ENCODE measurements around the gene SNED1. TPM values are rescaled to one million over a fixed set of nuclear protein-coding genes. Genes with fewer than 3 reads are reported as not detected.

Gene SNED1
- total RNA-seq, 4 donors from 2014 or later = 18.5 to 87.1 (median 21.9) TPM

DNA sequence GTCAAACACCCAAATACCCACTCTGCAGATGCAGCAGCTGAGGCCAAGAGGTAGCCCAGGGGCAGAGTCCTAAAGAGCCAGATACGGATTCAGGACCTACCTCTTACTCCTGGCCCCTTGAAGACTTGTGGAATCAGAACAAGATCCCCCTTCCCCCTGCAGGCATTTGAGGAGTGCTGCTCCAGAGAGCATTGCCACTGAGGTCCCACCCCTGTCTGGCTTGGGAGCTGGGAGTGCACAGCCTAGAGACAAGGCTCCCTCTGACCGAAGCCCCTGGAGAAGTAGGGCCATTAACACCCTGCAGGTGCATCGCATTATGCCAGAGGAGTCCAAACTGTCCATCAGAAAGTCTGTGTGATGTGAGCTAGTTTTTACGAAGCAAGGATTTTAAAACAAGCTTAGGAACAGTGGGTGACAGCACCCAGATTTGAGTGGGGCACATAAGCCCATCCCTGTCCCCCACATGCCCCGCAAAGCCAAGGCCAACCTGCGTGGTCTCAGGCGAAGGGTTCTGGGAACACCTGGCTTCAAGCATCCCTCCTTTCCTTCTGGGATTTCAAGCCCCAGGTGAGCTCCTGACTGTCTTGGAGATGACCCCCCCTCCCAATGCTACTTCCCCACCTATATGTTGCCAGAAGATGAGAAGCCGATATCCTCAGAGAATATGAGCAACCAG lies 55.3 kb downstream of the SNED1 start:
- TF ChIP-seq CTCF (IDR thresholded peaks at IDR 0.05) (no peak), POLR2A (IDR thresholded peaks at IDR 0.05) (no peak)
- no peak for DNase-seq
- H3K4me1 ChIP-seq = no peaks in the 10 kb centered on the region
- H3K27me3 ChIP-seq = no peaks in the 10 kb centered on the region
- H3K4me3 ChIP-seq = no peak overlapping the region
- H3K36me3 ChIP-seq = no peaks in the 10 kb centered on the region
- H3K9me3 ChIP-seq = no peaks in the 10 kb centered on the region
- H3K27ac ChIP-seq = no peak overlapping the region
- intact Hi-C loops (cut with DNase I; ENCODE audit: low total_unique reads) = no loop called here

DNA sequence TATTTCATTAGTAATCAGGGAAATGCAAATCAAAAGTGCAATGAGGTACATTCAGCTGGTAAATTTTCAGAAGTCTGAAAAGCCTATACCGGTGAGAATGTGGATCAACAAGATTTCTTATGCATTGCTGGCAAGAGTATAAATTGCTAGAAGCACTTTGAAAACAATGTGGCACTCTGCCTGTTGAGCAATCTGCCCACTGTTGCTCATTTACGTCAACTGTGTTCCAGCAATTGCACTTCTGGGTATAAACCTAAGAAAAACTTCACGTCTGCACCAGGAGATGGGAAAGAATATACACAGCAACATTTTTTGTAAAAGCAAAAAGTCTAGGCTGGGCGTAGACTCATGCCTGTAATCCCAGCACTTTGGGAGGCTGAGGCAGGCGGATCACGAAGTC lies 62.9 kb downstream of the SNED1 start:
- intact Hi-C loops (cut with DNase I; ENCODE audit: low total_unique reads) = no loop called here
- Histone ChIP-seq H3K27me3 (no peaks in the 10 kb centered on the region), H3K36me3 (no peaks in the 10 kb centered on the region), H3K4me1 (no peaks in the 10 kb centered on the region), H3K4me3 (no peak overlapping the region), H3K9me3 (no peaks in the 10 kb centered on the region), H3K27ac (no peak overlapping the region)
- TF ChIP-seq CTCF (IDR thresholded peaks at IDR 0.05) (no peak), POLR2A (IDR thresholded peaks at IDR 0.05) (no peak)
- DNase-seq = no peak

DNA sequence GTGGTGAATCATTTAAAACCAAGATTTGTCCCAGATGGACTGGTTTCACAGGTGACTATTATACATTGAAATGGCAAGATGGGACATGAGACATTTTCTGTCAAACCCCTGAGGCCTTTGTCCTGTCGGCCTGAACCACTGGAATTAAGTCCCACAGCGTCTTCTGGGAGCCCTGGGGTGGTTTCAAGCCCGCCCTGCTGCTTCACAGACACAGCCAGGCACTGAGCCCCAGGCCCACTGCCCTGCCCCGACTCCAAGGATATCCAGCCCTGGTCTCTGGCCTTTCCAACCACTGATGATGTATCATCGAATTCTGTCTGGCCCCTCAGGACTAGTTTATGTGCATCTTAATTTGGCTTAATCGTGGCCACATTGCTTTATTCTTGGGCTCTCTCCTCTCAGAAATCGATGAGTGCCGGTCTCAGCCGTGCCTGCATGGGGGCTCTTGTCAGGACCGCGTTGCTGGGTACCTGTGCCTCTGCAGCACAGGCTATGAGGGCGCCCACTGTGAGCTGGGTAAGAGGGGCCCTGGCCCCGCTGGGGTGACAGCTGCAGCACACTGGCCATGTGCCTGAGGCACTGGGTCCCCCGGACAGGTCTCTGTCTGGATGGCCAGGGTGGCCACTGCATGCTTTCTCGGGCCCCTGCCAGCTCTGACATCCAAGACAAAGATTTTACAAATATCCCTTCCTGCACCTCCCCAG lies 64.1 kb downstream of the SNED1 start:
- Histone ChIP-seq H3K9me3 (no peaks in the 10 kb centered on the region), H3K27me3 (no peaks in the 10 kb centered on the region), H3K36me3 (no peaks in the 10 kb centered on the region), H3K4me3 (no peak overlapping the region), H3K4me1 (no peaks in the 10 kb centered on the region), H3K27ac (no peak overlapping the region)
- DNase-seq = no peak
- TF ChIP-seq CTCF (IDR thresholded peaks at IDR 0.05) (no peak), POLR2A (IDR thresholded peaks at IDR 0.05) (no peak)
- intact Hi-C loops (cut with DNase I; ENCODE audit: low total_unique reads) = no loop called here

DNA sequence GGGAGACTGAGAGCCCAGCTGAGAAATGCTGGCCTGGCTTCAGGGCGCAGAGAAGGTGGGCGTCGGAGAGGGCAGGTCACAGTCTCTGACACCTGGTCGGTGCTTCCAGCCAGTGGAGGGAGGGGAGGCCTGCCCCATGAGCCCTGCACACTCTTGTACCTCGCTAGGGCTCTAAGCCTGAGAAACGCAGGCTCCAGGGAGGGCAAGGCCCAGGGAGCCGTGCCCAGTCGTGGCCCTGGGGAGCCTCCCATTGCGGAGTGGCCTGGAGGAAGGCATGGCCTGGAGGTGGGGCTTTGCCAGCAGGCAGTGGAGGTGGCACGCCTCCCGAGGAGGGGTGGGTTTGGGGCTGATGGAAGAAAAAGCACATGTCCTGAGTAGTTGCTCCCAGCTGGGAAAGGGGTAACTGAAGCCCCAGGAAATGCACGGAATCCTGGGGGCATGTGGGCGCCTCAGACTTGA lies 64.7 kb downstream of the SNED1 start:
- H3K4me1 ChIP-seq = no peaks in the 10 kb centered on the region
- H3K4me3 ChIP-seq = no peak overlapping the region
- no peaks in the 10 kb centered on the region for H3K9me3 ChIP-seq
- no peak overlapping the region for H3K27ac ChIP-seq
- H3K27me3 ChIP-seq = no peaks in the 10 kb centered on the region
- intact Hi-C loops (cut with DNase I; ENCODE audit: low total_unique reads) = no loop called here
- DNase-seq = no peak
- TF ChIP-seq POLR2A (IDR thresholded peaks at IDR 0.05) (no peak), CTCF (IDR thresholded peaks at IDR 0.05) (no peak)
- no peaks in the 10 kb centered on the region for H3K36me3 ChIP-seq

- Histone ChIP-seq H3K4me1 (no peaks in the 10 kb centered on the region), H3K27ac (no peak overlapping the region), H3K36me3 (no peaks in the 10 kb centered on the region), H3K9me3 (no peaks in the 10 kb centered on the region), H3K4me3 (no peak overlapping the region), H3K27me3 (no peaks in the 10 kb centered on the region)
- intact Hi-C loops (cut with DNase I; ENCODE audit: low total_unique reads) = no loop called here
- no peak for TF ChIP-seq CTCF (IDR thresholded peaks at IDR 0.05)
- DNase-seq = no peak
Measured at GRCh38 chr2:241063587-241063986, 65.2 kb downstream of the SNED1 start.
